Mucosa of rectum (tissue), 2 donors: ENCODE results near the gene SIGLEC5.
"Not testable (repeated sequence)": the region's sequence is repeated elsewhere in the genome, so short reads cannot be mapped to it uniquely, and the experiment has no call there.

Experiments used
- H3K27ac ChIP-seq, 2 donors: one replicate each; pipeline ENCODE4 v1.7.0; 2013; ENCODE audit warnings: inconsistent platforms in 2 of 2, low read depth in 2 of 2, low read length in 2 of 2
- H3K27me3 ChIP-seq, 2 donors: one replicate each; pipeline ENCODE4 v1.7.0; 2013; ENCODE audit warnings: low read length in 2 of 2; ENCODE audit not compliant: control insufficient read depth in 2 of 2, insufficient read depth in 2 of 2
- H3K36me3 ChIP-seq, 2 donors: one replicate each; pipeline ENCODE4 v1.7.0; 2013; ENCODE audit warnings: low read length in 2 of 2; ENCODE audit not compliant: control insufficient read depth in 2 of 2, insufficient read depth in 2 of 2
- H3K4me1 ChIP-seq, 2 donors: one replicate each; pipeline ENCODE4 v1.7.0; 2013; ENCODE audit warnings: low read length in 2 of 2, mild to moderate bottlenecking in 1 of 2; ENCODE audit not compliant: control insufficient read depth in 2 of 2, insufficient read depth in 2 of 2
- H3K4me3 ChIP-seq, 2 donors: one replicate each; pipeline ENCODE4 v1.7.0; 2013; ENCODE audit warnings: low read length in 2 of 2
- H3K9ac ChIP-seq, 2 donors: one replicate each; pipeline ENCODE4 v1.7.0; 2013; ENCODE audit warnings: low read length in 2 of 2, low read depth in 1 of 2, mild to moderate bottlenecking in 1 of 2
- H3K9me3 ChIP-seq, 2 donors: one replicate each; pipeline ENCODE4 v1.7.0; 2013; ENCODE audit warnings: low read length in 2 of 2; ENCODE audit not compliant: control insufficient read depth in 2 of 2
- donor health status: healthy.
- donor health status: Normal muscosa, but diverticular disease.

The SIGLEC5 gene, protein sequence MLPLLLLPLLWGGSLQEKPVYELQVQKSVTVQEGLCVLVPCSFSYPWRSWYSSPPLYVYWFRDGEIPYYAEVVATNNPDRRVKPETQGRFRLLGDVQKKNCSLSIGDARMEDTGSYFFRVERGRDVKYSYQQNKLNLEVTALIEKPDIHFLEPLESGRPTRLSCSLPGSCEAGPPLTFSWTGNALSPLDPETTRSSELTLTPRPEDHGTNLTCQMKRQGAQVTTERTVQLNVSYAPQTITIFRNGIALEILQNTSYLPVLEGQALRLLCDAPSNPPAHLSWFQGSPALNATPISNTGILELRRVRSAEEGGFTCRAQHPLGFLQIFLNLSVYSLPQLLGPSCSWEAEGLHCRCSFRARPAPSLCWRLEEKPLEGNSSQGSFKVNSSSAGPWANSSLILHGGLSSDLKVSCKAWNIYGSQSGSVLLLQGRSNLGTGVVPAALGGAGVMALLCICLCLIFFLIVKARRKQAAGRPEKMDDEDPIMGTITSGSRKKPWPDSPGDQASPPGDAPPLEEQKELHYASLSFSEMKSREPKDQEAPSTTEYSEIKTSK

DNA sequence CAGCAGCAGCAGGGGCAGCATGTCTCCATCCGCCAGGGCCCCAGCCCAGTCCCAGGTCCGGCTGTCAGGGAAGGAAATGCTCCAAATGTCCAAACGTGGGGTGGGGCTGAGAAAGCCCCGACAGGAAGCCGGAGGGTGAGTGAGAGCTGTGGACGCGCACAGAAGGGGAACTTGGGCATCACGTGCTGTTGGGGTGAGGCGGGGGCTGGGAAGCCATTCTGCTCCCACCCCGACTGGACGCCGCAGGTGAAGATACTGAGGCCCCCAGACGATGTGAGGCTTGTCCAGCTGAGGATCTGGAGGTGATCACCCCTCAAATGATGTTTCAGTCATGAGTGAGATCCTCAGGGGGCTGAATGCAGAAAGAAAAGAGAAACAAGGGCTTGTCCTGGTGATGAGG is at the start of gene SIGLEC5:
TSS of gene SIGLEC5 (minus strand) at position 87 of the 400 bp plus-strand sequence. CDS start at position 21, 66 bp downstream.
- not testable (repeated sequence) for H3K27ac ChIP-seq, H3K27me3 ChIP-seq, H3K4me3 ChIP-seq

DNA sequence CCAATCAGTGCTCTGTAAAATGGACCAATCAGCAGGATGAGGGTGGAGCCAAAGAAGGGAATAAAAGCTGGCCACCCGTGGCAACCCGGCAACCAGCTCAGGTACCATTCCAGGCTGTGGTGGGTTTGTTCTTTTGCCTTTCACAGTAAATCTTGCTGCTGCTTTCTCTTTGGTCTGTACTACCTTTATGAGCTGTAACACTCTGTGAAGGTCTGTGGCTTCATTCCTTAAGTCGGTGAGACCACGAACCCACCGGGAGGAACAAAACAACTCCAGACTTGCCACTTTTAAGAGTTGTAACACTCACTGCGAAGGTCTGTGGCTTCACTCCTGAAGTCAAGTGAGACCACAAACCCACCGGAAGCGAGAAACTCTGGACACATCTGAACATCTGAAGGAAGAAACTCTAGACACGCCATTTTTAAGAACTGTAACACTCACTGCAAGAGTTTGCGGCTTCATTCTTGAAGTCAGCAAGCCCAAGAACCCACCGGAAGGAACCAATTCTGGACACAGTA is 46.4 kb upstream of the SIGLEC5 start:
- H3K9ac ChIP-seq: no peak overlapping the region
- H3K4me3 ChIP-seq: no peak overlapping the region
- H3K9me3 ChIP-seq: no peaks in the 10 kb centered on the region
- H3K27ac ChIP-seq: no peak overlapping the region
- H3K36me3 ChIP-seq: no peaks in the 10 kb centered on the region
- H3K4me1 ChIP-seq: no peaks in the 10 kb centered on the region
- no peaks in the 10 kb centered on the region for H3K27me3 ChIP-seq

More for the DNA sequence above, at the start of gene SIGLEC5:
- not testable (repeated sequence) for H3K4me1 ChIP-seq, H3K36me3 ChIP-seq, H3K9ac ChIP-seq, H3K9me3 ChIP-seq

DNA sequence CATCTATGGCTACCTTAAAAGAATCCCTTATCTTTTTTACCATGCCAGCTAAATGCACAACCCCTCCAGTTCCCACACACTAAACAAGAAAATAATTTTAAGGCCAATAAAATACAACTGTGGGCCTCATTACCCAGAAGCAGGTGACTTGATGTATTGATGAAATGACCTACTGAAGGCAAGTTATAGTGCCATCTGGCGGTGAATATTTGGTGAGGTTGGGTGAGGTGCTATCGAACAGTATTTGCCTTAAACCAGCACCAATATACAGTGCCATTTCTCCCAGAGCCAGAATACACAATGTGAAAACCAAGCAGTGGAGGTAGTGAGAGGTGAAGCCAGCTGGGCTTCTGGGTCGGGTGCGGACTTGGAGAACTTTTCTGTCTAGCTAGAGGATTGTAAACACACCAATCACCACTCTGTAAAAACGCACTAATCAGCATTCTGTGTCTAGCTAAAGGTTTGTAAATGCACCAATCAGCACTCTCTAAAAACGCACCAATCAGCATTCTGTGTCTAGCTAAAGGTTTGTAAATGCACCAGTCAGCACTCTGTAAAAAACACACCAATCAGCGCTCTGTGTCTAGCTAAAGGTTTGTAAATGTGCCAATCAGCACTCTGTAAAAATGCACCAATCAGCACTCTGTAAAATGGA is 45.8 kb upstream of the SIGLEC5 start:
- H3K36me3 ChIP-seq, H3K9ac ChIP-seq, H3K9me3 ChIP-seq, H3K4me1 ChIP-seq, H3K27ac ChIP-seq, H3K4me3 ChIP-seq, H3K27me3 ChIP-seq: not testable (repeated sequence)

DNA sequence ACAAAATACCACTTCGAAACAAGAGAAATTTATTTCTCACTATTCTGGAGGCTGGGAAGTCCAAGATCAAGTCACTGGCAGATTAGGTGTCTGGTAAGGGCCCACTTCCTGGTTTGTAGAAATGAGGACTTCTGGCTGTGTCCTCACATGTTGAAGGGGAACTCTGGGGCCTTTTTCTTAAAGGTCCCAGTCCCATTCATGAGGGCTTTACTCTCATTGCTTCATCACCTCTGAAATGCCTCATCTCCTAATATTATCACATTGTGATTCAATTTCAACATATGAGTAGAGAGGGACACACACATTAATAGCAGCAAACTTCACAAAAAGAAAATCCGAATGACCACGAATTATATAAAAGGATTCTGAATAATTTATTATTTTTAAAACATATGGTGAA is 38.0 kb upstream of the SIGLEC5 start:
- H3K36me3 ChIP-seq: no peaks in the 10 kb centered on the region

DNA sequence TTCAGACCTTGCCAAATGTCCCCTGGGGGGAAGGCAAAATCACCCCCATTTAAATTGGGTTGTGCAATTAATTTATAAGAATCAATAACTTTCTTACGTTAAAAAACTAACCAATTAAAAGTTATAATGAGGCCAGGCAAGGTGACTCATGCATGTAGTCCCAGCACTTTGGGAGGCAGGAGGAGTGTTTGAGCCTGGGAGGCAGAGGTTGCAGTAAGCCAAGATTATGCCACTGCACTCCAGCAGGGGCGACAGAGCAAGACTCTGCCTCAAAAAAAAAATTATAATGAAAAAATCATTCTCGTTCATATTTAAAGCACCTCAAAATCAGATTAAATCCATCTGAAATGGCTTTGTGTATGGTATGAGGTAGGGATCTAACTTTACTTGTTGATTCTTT is 34.8 kb upstream of the SIGLEC5 start:
- Histone ChIP-seq H3K9me3 (no peaks in the 10 kb centered on the region), H3K36me3 (no peaks in the 10 kb centered on the region), H3K4me3 (no peak overlapping the region), H3K27me3 (peaks cover 2 to 8% of the 10 kb centered on the region in 2 donors), H3K4me1 (no peaks in the 10 kb centered on the region), H3K27ac (no peak overlapping the region), H3K9ac (no peak overlapping the region)

More for the DNA sequence above, 38.0 kb upstream of the SIGLEC5 start:
- H3K27me3 ChIP-seq: peaks cover 2 to 8% of the 10 kb centered on the region in 2 donors
- no peak overlapping the region for H3K9ac ChIP-seq
- H3K9me3 ChIP-seq: no peaks in the 10 kb centered on the region
- no peak overlapping the region for H3K27ac ChIP-seq
- no peaks in the 10 kb centered on the region for H3K4me1 ChIP-seq
- no peak overlapping the region for H3K4me3 ChIP-seq

DNA sequence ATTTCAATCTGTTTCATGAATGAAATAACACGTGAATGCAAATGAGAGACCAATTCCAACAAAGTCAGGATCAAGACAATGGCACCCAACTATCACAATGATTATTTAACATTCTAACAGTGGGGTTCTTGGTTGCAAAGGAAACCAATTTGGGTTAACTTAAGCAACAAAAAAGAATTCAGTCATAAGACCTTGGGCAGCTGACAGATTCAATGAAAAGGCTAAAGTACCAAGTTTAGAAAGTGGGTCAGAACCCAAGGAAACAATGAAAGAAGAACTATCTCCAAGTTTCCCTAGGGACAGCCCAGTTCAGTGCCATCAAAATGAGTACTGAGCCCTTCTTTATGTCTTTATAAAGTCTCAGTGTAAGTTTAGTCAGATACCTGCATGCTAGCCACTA is 33.9 kb upstream of the SIGLEC5 start:
- peaks cover 2 to 8% of the 10 kb centered on the region in 2 donors for H3K27me3 ChIP-seq
- no peaks in the 10 kb centered on the region for H3K9me3 ChIP-seq
- no peaks in the 10 kb centered on the region for H3K4me1 ChIP-seq

DNA sequence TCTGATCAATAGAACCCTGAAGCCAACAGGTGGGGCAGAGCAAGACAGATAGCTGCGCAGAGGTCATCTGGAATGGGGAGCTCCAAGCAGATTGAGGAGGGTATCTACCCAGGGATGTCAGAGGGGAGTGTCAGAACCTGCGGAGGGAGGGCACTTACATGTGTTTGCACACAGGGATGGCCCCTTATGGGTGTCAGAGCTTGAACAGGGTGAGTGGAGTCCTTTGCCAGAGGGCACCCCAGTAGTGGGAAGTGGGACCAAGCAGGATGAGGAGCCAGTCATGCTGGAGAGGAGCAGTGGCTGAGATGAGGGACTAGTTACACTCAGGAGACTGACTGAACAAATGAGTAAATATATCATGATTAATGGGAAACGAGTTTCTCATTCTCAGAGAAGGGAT is 33.4 kb upstream of the SIGLEC5 start:
- Histone ChIP-seq H3K27me3 (peaks cover 2 to 8% of the 10 kb centered on the region in 2 donors), H3K27ac (no peak overlapping the region), H3K36me3 (no peaks in the 10 kb centered on the region), H3K9ac (no peak overlapping the region), H3K4me1 (no peaks in the 10 kb centered on the region), H3K9me3 (no peaks in the 10 kb centered on the region), H3K4me3 (no peak overlapping the region)

More for the DNA sequence above, 33.9 kb upstream of the SIGLEC5 start:
- Histone ChIP-seq H3K9ac (no peak overlapping the region), H3K4me3 (no peak overlapping the region), H3K27ac (no peak overlapping the region), H3K36me3 (no peaks in the 10 kb centered on the region)

DNA sequence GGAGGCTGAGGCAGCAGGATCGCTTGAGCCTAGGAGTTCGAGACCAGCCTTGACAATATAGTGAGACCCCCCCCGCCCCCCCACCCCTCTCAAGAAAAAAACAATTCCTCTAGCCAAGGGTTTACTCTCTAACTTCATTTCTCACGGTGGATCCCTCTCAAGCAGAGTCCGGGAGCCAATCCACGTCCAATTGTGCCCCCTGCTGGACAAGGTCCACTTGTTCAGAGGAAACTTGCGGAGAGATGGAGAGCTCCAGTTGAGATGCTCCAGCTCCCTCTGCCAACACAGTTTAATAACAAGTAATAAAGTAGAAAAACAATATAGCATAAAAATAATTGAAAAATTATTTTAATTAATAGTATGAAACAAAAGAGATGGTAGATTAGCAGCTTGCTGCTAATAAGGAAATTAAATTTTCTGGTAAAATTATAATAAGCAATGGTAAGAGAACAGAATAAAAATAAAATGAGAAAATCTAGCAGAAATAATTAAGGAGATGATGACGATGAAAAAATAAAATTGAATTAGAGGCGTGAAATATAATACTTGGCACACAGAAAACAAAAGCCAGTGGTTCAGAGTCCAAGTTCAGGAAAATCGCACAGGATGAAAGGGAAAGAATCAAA is 30.9 kb upstream of the SIGLEC5 start:
- Histone ChIP-seq H3K27ac (no peak overlapping the region), H3K27me3 (peaks cover 2 to 8% of the 10 kb centered on the region in 2 donors), H3K4me1 (no peaks in the 10 kb centered on the region), H3K4me3 (no peak overlapping the region), H3K9me3 (no peaks in the 10 kb centered on the region), H3K36me3 (no peaks in the 10 kb centered on the region), H3K9ac (no peak overlapping the region)

DNA sequence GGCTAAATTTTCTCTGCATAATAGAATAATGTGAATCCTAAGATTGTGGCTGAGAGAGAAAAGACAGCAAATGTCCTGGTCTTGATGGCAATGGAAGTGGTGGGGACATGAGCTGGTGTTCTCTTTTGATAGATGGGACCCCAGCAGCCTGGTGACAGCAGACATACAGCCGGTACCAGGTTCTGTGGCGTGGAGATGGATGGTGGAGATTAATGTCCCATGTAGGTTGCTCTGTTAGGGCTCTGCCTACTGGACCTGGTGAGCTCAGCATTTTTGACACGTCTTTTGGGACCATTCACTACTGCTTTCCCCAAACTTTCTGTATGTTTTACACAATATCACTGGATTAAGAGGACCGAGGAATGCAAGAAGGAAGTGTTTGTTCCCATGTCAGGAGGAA is 24.6 kb upstream of the SIGLEC5 start:
- Histone ChIP-seq H3K9ac (no peak overlapping the region), H3K9me3 (no peaks in the 10 kb centered on the region), H3K36me3 (no peaks in the 10 kb centered on the region), H3K4me1 (no peaks in the 10 kb centered on the region), H3K27ac (no peak overlapping the region), H3K27me3 (no peaks in the 10 kb centered on the region), H3K4me3 (no peak overlapping the region)

DNA sequence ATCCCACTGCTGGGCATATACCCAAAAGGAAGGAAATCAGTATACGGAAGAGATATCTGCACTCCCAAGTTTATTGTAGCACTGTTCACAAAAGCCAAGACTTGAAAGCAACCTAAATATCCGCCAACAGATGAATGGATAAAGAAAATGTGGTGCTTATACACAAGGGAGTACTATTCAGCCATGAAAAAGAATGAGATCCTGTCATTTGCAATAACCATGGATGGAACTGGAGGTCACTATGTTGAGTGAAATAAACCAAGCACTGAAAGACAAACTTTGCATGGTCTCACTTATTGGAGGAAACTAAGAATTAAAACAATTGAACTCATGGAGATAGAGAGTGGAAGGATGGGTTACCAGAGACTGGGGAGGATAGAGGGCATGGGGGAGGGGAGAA is 23.0 kb upstream of the SIGLEC5 start:
- Histone ChIP-seq H3K27ac (no peak overlapping the region), H3K4me1 (no peaks in the 10 kb centered on the region), H3K27me3 (no peaks in the 10 kb centered on the region), H3K9me3 (no peaks in the 10 kb centered on the region), H3K4me3 (no peak overlapping the region), H3K36me3 (no peaks in the 10 kb centered on the region), H3K9ac (no peak overlapping the region)
